Measurements from ENCODE around the gene RALY. TPM values are rescaled to one million over a fixed set of nuclear protein-coding genes. Genes with fewer than 3 reads are reported as not detected.

The RALY gene
- total RNA-seq, 2 donors from 2014 or later, result 104 to 166 TPM

GRCh38 chr20:34093895-34094294 lies 100.2 kb downstream of the RALY start:
- no peak overlapping the region for H3K27ac ChIP-seq
- no peaks in the 10 kb centered on the region for H3K27me3 ChIP-seq (replicated peaks; ENCODE audit: insufficient read depth)
- peaks cover 60% of the 10 kb centered on the region for H3K36me3 ChIP-seq
- H3K4me3 ChIP-seq, result no peak overlapping the region
- DNase-seq (ENCODE audit: low spot score) (no peak), ATAC-seq (ENCODE audit: insufficient number of reproducible peaks, low FRiP score, low read depth) (no peak)
- H3K4me1 ChIP-seq (ENCODE audit: control insufficient read depth in 1 of 2, low read depth in 2 of 2), result no peaks in the 10 kb centered on the region
- H3K9me3 ChIP-seq, result no peaks in the 10 kb centered on the region
- no peak for TF ChIP-seq CTCF (IDR thresholded peaks at IDR 0.05)

- Histone ChIP-seq H3K9me3 (no peaks in the 10 kb centered on the region), H3K4me3 (no peak overlapping the region), H3K27ac (no peak overlapping the region), H3K27me3 (replicated peaks; ENCODE audit: insufficient read depth) (no peaks in the 10 kb centered on the region), H3K4me1 (ENCODE audit: control insufficient read depth in 1 of 2, low read depth in 2 of 2) (no peaks in the 10 kb centered on the region), H3K36me3 (peaks cover 55% of the 10 kb centered on the region)
- DNase-seq (ENCODE audit: low spot score) (no peak), ATAC-seq (ENCODE audit: insufficient number of reproducible peaks, low FRiP score, low read depth) (no peak)
- no peak for TF ChIP-seq CTCF (IDR thresholded peaks at IDR 0.05)
Observed at GRCh38 chr20:34095825-34096224, 102.1 kb downstream of the RALY start.

- H3K4me1 ChIP-seq (ENCODE audit: control insufficient read depth in 1 of 2, low read depth in 2 of 2), result no peaks in the 10 kb centered on the region
- no peak for TF ChIP-seq CTCF (IDR thresholded peaks at IDR 0.05)
- H3K9me3 ChIP-seq, result no peaks in the 10 kb centered on the region
- ATAC-seq (ENCODE audit: insufficient number of reproducible peaks, low FRiP score, low read depth), result no peak
- H3K4me3 ChIP-seq, result no peak overlapping the region
- DNase-seq (ENCODE audit: low spot score), result no peak
- H3K27me3 ChIP-seq (replicated peaks; ENCODE audit: insufficient read depth), result no peaks in the 10 kb centered on the region
- H3K36me3 ChIP-seq, result peaks cover 64% of the 10 kb centered on the region
- no peak overlapping the region for H3K27ac ChIP-seq
Observed at GRCh38 chr20:34096699-34097444, 103.2 kb downstream of the RALY start.

GRCh38 chr20:34098570-34098969 lies 104.9 kb downstream of the RALY start:
- Histone ChIP-seq H3K27ac (no peak overlapping the region), H3K4me1 (ENCODE audit: control insufficient read depth in 1 of 2, low read depth in 2 of 2) (no peaks in the 10 kb centered on the region), H3K36me3 (peaks cover 60% of the 10 kb centered on the region), H3K4me3 (no peak overlapping the region), H3K9me3 (no peaks in the 10 kb centered on the region), H3K27me3 (replicated peaks; ENCODE audit: insufficient read depth) (no peaks in the 10 kb centered on the region)
- no peak for TF ChIP-seq CTCF (IDR thresholded peaks at IDR 0.05)
- ATAC-seq (ENCODE audit: insufficient number of reproducible peaks, low FRiP score, low read depth), result no peak
- DNase-seq (ENCODE audit: low spot score), result no peak

- Histone ChIP-seq H3K4me3 (no peak overlapping the region), H3K9me3 (no peaks in the 10 kb centered on the region), H3K4me1 (ENCODE audit: control insufficient read depth in 1 of 2, low read depth in 2 of 2) (no peaks in the 10 kb centered on the region), H3K36me3 (peaks cover 65% of the 10 kb centered on the region), H3K27ac (no peak overlapping the region), H3K27me3 (replicated peaks; ENCODE audit: insufficient read depth) (no peaks in the 10 kb centered on the region)
- no peak for ATAC-seq (ENCODE audit: insufficient number of reproducible peaks, low FRiP score, low read depth)
- no peak for DNase-seq (ENCODE audit: low spot score)
- no peak for TF ChIP-seq CTCF (IDR thresholded peaks at IDR 0.05)
Observed at GRCh38 chr20:34099675-34100074, 106.0 kb downstream of the RALY start.
